Trophoblast cell (in vitro differentiated cells and primary cell): ENCODE measurements around the gene LEPROT.

Source experiments
- DNase-seq, 2 donors: peaks; one replicate each; pipeline ENCODE4 v3.0.0-alpha.2; 2016
- H2AFZ ChIP-seq: 2 replicates; pipeline ENCODE4 v1.6.1; 2013; ENCODE audit warnings: low read length, moderate library complexity, mild to moderate bottlenecking; ENCODE audit not compliant: insufficient read depth, poor library complexity
- H2AK5ac ChIP-seq: 2 replicates; pipeline ENCODE4 v1.6.1; 2013; ENCODE audit warnings: mild to moderate bottlenecking, low read length
- H2BK120ac ChIP-seq: 2 replicates; pipeline ENCODE4 v1.6.1; 2013; ENCODE audit warnings: low read length, mild to moderate bottlenecking, moderate library complexity; ENCODE audit not compliant: insufficient read depth, poor library complexity
- H2BK12ac ChIP-seq: 2 replicates; pipeline ENCODE4 v1.6.1; 2013; ENCODE audit warnings: mild to moderate bottlenecking, low read length, moderate library complexity
- H2BK5ac ChIP-seq: 2 replicates; pipeline ENCODE4 v1.6.1; 2013; ENCODE audit warnings: low read length, low read depth, moderate library complexity, mild to moderate bottlenecking; ENCODE audit not compliant: poor library complexity
- H3K14ac ChIP-seq: 2 replicates; pipeline ENCODE4 v1.6.1; 2013; ENCODE audit warnings: mild to moderate bottlenecking, low read length
- H3K18ac ChIP-seq: 2 replicates; pipeline ENCODE4 v1.6.1; 2013; ENCODE audit warnings: mild to moderate bottlenecking, low read length
- H3K23ac ChIP-seq: 2 replicates; pipeline ENCODE4 v1.6.1; 2013; ENCODE audit warnings: low read length
- H3K27ac ChIP-seq: 2 replicates; pipeline ENCODE4 v1.5.1; 2013; ENCODE audit warnings: low read depth, mild to moderate bottlenecking, inconsistent platforms, low read length, moderate library complexity
- H3K27me3 ChIP-seq: 2 replicates; pipeline ENCODE4 v1.6.1; 2013; ENCODE audit warnings: inconsistent platforms, mild to moderate bottlenecking, low read length, moderate library complexity; ENCODE audit not compliant: insufficient read depth
- H3K36me3 ChIP-seq, 2 experiments: 1 replicate in 1 of 2; 2 replicates in 1 of 2; pipeline ENCODE4 v1.6.1; 2013; ENCODE audit warnings: low read length in 2 of 2, mild to moderate bottlenecking in 2 of 2, moderate library complexity in 1 of 2; ENCODE audit not compliant: insufficient read depth in 2 of 2, control insufficient read depth in 1 of 2
- H3K4ac ChIP-seq: 2 replicates; pipeline ENCODE4 v1.6.1; 2013; ENCODE audit warnings: low read depth, mild to moderate bottlenecking, low read length, moderate library complexity
- H3K4me1 ChIP-seq, 2 experiments: 1 replicate in 1 of 2; 2 replicates in 1 of 2; pipeline ENCODE4 v1.6.1; 2013; ENCODE audit warnings: low read length in 2 of 2, mild to moderate bottlenecking in 2 of 2, moderate library complexity in 1 of 2; ENCODE audit not compliant: insufficient read depth in 2 of 2, control insufficient read depth in 1 of 2
- H3K4me2 ChIP-seq: 2 replicates; pipeline ENCODE4 v1.6.1; 2013; ENCODE audit warnings: inconsistent platforms, mild to moderate bottlenecking, low read length, moderate library complexity
- H3K4me3 ChIP-seq: 2 replicates; pipeline ENCODE4 v1.5.1; 2013; ENCODE audit warnings: mild to moderate bottlenecking, low read depth, low read length, inconsistent platforms
- H3K79me1 ChIP-seq: one replicate; pipeline ENCODE4 v1.6.1; 2013; ENCODE audit warnings: low read length
- H3K79me2 ChIP-seq: 2 replicates; pipeline ENCODE4 v1.6.1; 2013; ENCODE audit warnings: low read length, mild to moderate bottlenecking; ENCODE audit not compliant: control insufficient read depth, insufficient read depth, poor library complexity
- H3K9ac ChIP-seq: 2 replicates; pipeline ENCODE4 v1.6.1; 2013; ENCODE audit warnings: mild to moderate bottlenecking, low read length
- H3K9me3 ChIP-seq: 2 replicates; pipeline ENCODE4 v1.6.1; 2013; ENCODE audit warnings: low read depth, mild to moderate bottlenecking, control low read depth, inconsistent platforms, low read length; ENCODE audit not compliant: insufficient read depth
- H4K12ac ChIP-seq: 2 replicates; pipeline ENCODE4 v1.6.1; 2013; ENCODE audit warnings: low read depth, mild to moderate bottlenecking, low read length, moderate library complexity
- H4K8ac ChIP-seq: 2 replicates; pipeline ENCODE4 v1.6.1; 2013; ENCODE audit warnings: low read depth, mild to moderate bottlenecking, low read length, moderate library complexity
- H4K91ac ChIP-seq: one replicate; pipeline ENCODE4 v1.6.1; 2013; ENCODE audit warnings: low read depth, mild to moderate bottlenecking, low read length, moderate library complexity
- WGBS: extraction: QIAGEN DNeasy Blood & Tissue Kit; methylation state at CpG from one replicate; pipeline ENCODE4 v1.1.7; 2013; ENCODE audit warnings: missing lambda C conversion rate; ENCODE audit not compliant: insufficient read length, insufficient coverage; ENCODE audit errors: extremely low coverage; 5-methylcytosine and 5-hydroxymethylcytosine counted together

Gene LEPROT

DNA sequence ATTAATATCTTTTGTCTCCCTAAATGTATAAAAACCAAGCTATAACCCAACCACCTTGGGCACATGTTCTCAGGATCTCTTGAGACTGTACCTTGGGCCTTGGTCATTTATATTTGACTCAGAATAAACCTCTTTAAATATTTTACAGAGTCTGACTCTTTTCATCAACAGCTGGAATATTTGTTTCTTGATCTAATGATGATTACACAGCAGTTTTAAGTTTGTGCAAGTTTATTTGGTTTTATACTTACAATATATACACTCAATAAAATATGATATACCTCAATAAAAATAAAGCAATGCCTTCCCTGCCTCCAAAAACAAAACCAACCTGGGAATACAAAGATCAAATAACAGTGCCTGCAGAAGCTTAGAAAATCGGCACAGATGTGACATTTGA, 22.0 kb downstream of the LEPROT start:
- Histone ChIP-seq H3K4ac (no peak overlapping the region), H2AK5ac (no peak overlapping the region), H3K79me1 (peaks cover 4% of the 10 kb centered on the region), H3K4me2 (no peak overlapping the region), H3K9ac (no peak overlapping the region), H2BK12ac (no peak overlapping the region), H4K8ac (no peak overlapping the region), H4K91ac (no peak overlapping the region), H3K27ac (no peak overlapping the region), H3K4me3 (no peak overlapping the region), H3K27me3 (no peaks in the 10 kb centered on the region), H3K36me3 (peaks cover 0 to 2% of the 10 kb centered on the region in 2 experiments), H4K12ac (no peak overlapping the region), H2AFZ (no peak overlapping the region), H3K9me3 (no peaks in the 10 kb centered on the region), H3K18ac (no peak overlapping the region), H2BK5ac (no peak overlapping the region), H3K23ac (no peak overlapping the region), H3K4me1 (peaks cover 0 to under 1% of the 10 kb centered on the region in 2 experiments), H3K14ac (no peak overlapping the region), H2BK120ac (no peak overlapping the region), H3K79me2 (no peaks in the 10 kb centered on the region)
- DNase-seq, result no peak
- no CpG with 5 or more reads among the region's 1 CpG for WGBS

- H3K4ac ChIP-seq, result no peak overlapping the region
- no peak overlapping the region for H3K14ac ChIP-seq
- H3K18ac ChIP-seq, result no peak overlapping the region
- H3K9me3 ChIP-seq, result no peaks in the 10 kb centered on the region
- no peaks in the 10 kb centered on the region for H3K79me2 ChIP-seq
- H3K27ac ChIP-seq, result no peak overlapping the region
- H2BK120ac ChIP-seq, result no peak overlapping the region
- no peak overlapping the region for H4K12ac ChIP-seq
- H3K9ac ChIP-seq, result no peak overlapping the region
- H4K8ac ChIP-seq, result no peak overlapping the region
- no peak overlapping the region for H3K4me3 ChIP-seq
- H3K27me3 ChIP-seq, result no peaks in the 10 kb centered on the region
- DNase-seq, result no peak
- H2BK5ac ChIP-seq, result no peak overlapping the region
- H3K36me3 ChIP-seq, result no peaks in the 10 kb centered on the region
- H3K23ac ChIP-seq, result no peak overlapping the region
- no peak overlapping the region for H2AFZ ChIP-seq
- no peaks in the 10 kb centered on the region for H3K4me1 ChIP-seq
- H2BK12ac ChIP-seq, result no peak overlapping the region
- H2AK5ac ChIP-seq, result no peak overlapping the region
- no peak overlapping the region for H3K4me2 ChIP-seq
- no CpG with 5 or more reads among the region's 2 CpGs for WGBS
- H3K79me1 ChIP-seq, result no peaks in the 10 kb centered on the region
- H4K91ac ChIP-seq, result no peak overlapping the region
Observed at GRCh38 chr1:65443647-65444046, 23.2 kb downstream of the LEPROT start.

GRCh38 chr1:65444128-65444640, 23.7 kb downstream of the LEPROT start:
- Histone ChIP-seq H4K91ac (no peak overlapping the region), H3K27ac (no peak overlapping the region), H4K12ac (no peak overlapping the region), H2BK5ac (no peak overlapping the region), H2AFZ (no peak overlapping the region), H3K4me2 (no peak overlapping the region), H3K36me3 (no peaks in the 10 kb centered on the region), H3K4ac (no peak overlapping the region), H2AK5ac (no peak overlapping the region), H3K79me1 (no peaks in the 10 kb centered on the region), H3K18ac (no peak overlapping the region), H3K4me1 (no peaks in the 10 kb centered on the region), H3K14ac (no peak overlapping the region), H3K79me2 (no peaks in the 10 kb centered on the region), H3K9ac (no peak overlapping the region), H2BK120ac (no peak overlapping the region), H3K4me3 (no peak overlapping the region), H3K23ac (no peak overlapping the region), H3K27me3 (no peaks in the 10 kb centered on the region), H3K9me3 (no peaks in the 10 kb centered on the region), H4K8ac (no peak overlapping the region), H2BK12ac (no peak overlapping the region)
- WGBS, result no CpG with 5 or more reads among the region's 5 CpGs
- DNase-seq, result no peak

DNA sequence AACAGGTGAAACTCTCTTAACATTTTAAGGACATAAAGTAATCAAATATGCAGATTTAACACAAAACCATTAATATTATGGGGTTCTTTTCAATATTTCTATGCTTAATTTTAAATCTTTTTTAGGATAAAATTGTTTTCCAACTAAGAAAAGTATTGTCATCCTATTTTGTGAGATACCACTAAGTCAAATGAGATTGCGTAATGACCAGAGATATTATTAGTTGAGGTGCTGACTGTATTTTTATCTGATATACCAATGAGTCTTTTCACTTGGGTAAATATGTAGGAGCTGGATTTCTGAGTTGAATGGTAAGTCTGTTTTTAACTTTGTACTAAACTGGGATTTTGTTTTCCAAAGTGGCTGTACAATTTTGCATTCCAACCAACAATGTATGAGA, 25.4 kb downstream of the LEPROT start:
- no CpG with 5 or more reads among the region's 1 CpG for WGBS
- Histone ChIP-seq H3K36me3 (no peaks in the 10 kb centered on the region), H3K79me1 (no peaks in the 10 kb centered on the region), H2AFZ (no peak overlapping the region), H3K27me3 (no peaks in the 10 kb centered on the region), H3K4ac (no peak overlapping the region), H4K12ac (no peak overlapping the region), H3K9me3 (no peaks in the 10 kb centered on the region), H3K27ac (no peak overlapping the region), H3K79me2 (no peaks in the 10 kb centered on the region), H3K4me1 (no peaks in the 10 kb centered on the region), H3K4me2 (no peak overlapping the region), H3K23ac (no peak overlapping the region), H3K4me3 (no peak overlapping the region), H2BK5ac (no peak overlapping the region), H3K14ac (no peak overlapping the region), H4K8ac (no peak overlapping the region), H2BK12ac (no peak overlapping the region), H4K91ac (no peak overlapping the region), H2BK120ac (no peak overlapping the region), H2AK5ac (no peak overlapping the region), H3K9ac (no peak overlapping the region), H3K18ac (no peak overlapping the region)
- no peak for DNase-seq
